Measurements from ENCODE around the gene MLXIPL.
"Not testable (repeated sequence)": the region's sequence is repeated elsewhere in the genome, so short reads cannot be mapped to it uniquely, and the experiment has no call there.

The MLXIPL gene

DNA sequence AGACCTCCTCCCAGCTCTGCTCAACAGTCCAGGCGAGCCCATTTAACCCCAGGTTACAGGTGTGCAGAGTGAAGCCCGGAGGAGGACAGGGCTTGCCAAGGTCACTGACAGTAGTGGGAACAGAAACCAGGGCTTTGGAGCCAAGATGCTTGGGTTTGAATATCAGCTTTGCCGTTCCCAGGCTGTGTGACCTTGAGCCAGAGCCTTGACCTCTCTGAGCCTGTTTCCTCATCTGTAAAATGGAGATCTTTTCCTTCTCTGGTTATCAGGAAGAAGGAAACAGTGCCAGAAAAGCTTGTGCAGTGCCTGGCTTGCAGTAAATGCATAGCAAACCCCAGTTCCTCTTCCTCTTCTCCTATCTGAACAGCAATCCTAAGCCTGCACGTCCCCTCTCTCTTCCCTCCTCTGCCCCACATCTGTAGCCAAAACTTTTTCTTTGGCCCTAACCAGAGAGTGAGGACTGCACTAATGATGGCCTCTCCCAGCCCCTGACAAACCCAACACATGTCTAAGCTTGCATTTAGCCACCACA lies 21.4 kb upstream of the MLXIPL start:
- DNase-seq, result no peak

DNA sequence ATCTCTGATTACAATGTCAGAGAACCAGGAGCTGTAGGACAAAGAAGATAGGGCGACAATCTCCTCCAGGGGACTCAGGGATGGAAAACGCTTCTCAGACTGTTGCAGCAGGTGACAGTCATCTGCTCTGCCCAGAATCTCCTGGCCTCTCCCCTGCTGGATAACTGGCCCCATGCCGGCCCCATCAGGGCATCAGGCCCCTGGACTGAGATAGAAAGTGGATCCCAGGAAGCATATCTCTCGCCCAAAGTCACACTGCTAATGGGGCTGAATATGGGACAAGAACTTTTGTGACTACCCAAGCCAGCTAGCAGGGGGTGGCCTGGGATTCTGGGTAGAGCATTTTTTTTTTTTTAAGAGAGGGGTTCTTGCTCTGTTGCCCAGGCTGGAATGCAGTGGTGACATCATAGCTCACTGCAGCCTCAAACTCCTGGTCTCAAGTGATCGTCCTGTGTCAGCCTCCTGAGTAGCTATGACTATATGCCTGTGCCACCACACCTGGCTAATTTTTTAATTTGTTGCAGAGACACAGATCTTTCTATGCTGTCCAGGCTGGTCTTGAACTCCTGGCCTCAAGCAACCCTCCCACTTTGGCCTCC lies 20.5 kb upstream of the MLXIPL start:
- no peak for DNase-seq

DNA sequence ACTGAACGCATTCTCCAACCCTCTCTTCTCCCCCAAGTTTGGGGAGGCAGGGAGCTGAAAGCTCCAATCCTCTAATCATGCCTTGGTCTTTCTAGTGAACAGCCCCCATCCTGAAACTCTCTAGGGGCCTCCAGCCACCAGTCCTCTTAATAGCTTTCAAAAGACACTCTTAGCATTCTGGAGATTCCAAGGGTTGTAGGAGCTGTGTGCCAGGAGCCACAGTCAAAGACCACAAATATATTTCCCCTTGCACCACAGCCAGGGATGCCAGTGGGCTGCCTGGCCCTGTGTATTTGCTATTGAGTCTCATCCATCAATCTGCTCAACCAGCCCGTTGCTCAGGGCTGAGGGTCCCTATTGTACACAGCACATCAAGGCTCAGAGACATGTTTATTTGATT lies 18.5 kb upstream of the MLXIPL start:
- no peak for DNase-seq

DNA sequence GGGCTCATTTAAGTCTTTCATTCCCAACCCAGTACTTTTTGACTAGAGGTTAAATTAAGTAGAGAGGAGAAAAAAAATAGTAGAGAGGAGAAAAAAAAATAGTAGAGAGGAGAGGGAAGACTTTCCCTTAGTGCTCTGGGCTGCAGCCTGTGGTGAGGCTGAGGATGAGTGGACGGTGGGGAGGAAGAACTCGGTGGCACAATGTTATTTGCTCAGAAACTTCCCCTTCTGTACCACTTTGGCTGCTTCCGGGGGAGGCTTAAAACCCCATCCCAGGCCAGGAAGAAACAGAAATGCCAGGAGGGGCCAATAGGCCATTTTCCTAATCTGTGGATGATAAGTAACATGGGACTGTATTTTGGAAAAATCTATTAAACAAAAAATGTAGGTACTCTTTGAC lies 14.6 kb upstream of the MLXIPL start:
- DNase-seq, result no peak

DNA sequence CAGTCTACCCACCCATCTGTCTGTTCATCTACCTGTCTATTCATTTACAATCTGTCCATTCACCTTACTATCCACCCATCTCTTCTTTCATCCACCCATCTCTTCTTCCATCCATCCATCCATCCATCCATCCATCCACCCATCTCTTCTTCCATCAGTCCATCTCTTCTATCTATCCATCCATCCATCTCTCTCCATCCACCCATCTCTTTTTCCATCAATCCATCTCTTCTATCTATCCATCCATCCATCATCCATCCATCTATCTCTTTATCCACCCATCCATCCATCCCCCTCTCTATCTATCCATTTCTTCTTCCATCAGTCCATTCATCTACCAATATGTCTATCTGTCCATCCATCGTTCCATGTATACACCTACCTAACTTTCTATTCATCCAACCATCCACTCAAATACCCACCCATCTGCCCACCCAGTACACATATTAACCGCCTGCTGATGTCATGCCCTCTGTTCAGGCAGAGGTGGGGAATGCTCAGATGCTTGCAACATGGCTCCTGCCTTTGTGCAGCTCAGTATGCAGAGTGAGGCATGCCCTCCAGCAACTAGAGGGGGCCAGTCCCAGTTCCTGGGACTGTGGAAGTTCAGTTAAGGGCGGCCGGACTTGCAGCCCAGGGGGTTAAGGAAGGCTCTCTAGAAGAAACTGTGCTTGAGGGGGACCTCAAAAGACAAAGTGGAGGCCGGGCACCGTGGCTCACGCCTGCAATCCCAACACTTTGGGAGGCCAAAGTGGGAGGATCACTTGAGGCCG lies 11.3 kb upstream of the MLXIPL start:
- DNase-seq, result no peak

DNA sequence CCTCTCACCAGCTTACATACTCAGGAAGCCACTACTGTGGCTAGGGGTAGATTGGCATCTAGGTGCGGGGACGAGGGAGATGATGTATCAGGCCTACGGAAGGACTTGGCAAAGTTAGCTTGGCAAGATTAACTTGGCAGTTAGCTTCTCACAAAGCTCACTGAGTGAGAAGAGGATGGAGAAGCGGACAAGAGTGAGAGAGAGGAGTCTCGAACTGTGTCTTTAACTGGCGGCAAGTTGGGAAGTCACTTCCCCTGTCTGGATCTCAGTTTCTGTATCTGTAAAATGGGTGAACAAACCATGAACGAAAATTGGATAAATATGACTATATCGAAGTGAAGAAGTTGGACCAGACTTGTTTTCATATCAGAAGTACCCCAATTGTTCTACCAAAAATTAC lies 9.5 kb upstream of the MLXIPL start:
- DNase-seq, result no peak

DNA sequence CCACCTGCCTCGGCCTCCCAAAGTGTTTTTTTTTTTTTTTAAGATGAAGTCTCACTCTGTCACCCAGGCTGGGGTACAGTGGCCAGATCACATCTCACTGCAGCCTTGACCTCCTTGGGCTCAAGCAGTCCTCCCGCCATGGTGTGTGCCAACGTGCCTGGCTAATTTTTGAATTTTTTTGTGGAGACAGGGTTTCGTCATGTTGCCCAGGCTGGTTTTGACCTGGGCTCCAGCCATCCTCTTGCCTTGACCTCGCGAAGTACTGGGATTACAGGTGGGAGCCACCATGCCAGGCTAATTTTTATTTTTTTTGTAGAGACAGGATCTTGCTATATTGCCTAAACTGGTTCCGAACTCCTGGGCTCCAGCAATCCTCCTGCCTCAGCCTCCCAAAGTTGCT lies 9.0 kb upstream of the MLXIPL start:
- no peak for DNase-seq

DNA sequence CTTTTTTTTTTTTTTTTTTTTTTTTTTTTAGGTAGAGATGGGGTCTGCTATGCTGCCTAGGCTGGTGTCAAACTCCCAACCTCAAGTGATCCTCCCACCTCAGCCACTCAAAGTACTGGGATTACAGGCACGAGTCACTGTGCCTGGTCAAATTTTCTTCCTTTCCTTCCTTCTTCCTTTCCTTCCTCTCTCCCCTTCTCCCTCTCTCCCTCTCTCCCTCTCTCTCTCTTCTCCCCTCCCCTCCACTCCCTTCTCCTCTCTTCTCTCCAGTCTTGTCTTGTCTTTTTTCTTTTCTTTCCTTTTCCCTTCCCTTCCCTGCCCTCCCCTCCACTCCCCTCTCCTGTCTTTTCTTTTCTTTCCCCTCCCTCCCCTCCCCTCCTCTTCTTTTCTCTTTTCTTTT lies 7.2 kb upstream of the MLXIPL start:
- DNase-seq, result no peak

DNA sequence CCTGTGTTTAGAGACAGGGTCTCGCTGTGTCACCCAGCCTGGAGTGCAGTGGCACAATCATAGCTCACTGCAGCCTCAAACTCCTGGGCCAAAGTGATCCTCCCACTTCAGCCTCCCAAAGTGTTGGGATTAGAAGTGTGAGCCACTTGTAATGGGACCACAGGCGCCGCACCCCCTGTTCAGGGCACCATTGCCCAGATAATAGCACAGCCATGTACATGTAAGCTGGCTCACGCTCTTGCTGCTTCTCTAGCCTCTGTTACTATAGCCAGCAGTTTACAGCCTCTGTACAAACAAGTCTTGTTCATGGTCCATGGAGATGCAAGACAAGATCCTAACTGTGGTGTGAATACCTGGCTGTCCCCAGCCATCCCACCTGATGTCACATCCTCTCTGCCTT lies 4.2 kb upstream of the MLXIPL start:
- DNase-seq, result no peak

DNA sequence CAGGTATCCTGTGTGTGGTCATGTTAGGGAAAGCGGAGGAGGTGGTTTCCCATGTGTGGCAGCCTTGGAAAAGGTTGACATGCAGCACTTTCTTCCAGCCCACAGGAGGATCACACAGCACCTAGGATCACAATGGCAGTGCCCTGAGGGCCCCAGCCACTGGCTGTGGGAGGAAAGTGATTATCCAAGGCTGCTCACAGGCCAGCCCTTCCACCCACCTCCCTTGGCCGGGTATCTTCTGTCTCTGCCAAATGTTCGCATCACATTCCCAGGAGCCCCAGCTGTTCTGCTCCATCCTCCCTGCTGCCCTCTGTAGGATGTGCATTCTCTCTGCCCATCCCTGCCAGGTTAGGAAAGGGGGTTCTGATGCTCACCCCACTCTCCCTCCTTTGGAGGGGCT lies 2.5 kb upstream of the MLXIPL start:
- no peak for DNase-seq

DNA sequence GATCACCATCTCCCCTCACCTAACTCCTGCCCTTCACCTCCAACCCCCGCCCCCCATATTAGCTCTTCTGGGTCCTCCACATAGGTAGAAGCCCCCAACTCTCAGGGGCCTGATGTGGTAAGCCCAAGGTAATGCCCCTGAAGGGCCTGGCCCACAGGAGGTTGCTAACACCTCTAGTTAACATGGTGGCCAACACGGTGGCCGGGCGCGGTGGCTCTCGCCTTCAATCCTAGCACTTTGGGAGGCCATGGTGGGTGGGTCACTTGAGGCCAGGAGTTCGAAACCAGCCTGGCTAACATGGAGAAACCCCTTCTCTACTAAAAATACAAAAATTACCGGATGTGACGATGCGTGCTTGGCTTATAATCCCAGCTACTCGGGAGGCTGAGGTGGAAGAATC lies 954 bp upstream of the MLXIPL start:
- DNase-seq, result no peak

DNA sequence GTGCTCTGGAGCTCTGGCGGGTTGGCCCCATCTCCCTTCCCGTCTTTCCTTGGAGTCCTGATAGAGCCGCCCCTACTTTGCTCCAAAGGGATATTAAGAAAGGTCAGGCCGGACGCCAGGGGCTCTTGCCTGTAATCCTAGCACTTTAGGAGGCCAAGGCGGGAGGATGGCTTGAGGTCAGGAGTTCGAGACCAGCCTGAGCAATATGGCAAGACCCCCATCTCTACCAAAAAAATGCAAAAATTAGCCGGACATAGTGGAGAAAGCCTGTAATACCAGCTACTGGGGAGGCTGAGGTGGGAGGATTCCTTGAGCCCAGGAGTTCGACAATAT lies 313 bp upstream of the MLXIPL start:
- DNase-seq, result no peak

DNA sequence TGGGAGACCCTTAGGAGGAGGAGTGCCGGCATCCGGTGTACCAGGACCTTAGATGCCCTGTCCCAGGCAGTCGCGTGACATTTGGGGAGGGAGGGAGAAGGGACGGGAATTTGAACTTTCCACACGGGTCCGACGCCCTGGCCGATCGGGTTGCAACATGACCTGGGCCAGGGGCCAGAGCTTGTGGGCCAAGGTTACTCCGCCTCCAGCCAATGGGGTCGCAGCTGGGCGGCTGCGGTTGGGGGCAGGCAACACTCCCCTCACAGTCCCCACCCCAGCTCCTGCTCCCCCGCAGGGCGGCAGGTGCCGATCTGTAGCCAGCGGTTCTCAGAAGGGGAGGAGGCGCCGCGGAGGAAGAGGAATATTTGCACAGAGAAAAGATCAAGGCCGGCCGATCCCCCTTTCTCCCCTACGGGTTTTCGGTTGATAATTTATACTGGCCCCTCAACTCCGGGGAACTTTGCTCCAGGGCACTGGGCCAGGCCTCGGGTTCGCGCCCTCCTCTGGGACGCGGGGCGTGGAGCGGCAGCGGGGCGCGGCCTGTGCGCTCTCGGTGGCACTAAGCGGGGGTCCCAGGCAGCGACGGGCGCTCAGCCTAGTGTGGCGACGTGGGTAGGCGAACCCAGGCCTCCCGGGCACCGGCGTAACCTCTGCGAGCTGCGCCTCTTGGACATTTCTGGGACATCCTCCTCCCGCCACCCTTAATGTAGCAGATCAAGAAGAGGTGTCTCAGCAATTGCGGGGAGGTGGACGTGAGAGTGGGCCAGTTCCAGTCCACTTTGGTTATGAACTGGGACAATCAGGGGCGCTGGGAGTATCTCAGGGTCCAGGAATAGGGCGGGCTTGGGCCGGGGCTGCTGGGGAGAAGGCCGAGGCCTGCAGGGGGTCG lies 1.2 kb downstream of the MLXIPL start:
- DNase-seq, result no peak

DNA sequence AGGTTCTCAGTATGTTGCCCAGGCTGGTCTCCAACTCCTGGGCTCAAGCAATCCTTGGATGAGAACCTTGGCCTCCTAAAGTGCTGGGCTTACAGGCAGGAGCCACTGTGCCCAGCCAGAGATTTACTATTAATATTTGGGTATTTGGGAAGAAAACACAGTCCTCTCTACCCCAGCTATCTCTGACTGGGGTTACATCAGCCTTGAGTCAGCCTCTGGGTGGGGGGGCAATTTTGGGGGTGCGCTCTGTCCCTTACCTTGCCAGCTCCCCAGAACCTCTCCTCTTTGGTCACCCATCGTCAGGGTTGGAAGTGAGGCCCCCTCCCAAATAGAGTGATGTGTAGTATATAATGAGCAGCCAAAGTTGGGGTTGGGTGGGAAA lies 1.8 kb downstream of the MLXIPL start:
- DNase-seq, result no peak

DNA sequence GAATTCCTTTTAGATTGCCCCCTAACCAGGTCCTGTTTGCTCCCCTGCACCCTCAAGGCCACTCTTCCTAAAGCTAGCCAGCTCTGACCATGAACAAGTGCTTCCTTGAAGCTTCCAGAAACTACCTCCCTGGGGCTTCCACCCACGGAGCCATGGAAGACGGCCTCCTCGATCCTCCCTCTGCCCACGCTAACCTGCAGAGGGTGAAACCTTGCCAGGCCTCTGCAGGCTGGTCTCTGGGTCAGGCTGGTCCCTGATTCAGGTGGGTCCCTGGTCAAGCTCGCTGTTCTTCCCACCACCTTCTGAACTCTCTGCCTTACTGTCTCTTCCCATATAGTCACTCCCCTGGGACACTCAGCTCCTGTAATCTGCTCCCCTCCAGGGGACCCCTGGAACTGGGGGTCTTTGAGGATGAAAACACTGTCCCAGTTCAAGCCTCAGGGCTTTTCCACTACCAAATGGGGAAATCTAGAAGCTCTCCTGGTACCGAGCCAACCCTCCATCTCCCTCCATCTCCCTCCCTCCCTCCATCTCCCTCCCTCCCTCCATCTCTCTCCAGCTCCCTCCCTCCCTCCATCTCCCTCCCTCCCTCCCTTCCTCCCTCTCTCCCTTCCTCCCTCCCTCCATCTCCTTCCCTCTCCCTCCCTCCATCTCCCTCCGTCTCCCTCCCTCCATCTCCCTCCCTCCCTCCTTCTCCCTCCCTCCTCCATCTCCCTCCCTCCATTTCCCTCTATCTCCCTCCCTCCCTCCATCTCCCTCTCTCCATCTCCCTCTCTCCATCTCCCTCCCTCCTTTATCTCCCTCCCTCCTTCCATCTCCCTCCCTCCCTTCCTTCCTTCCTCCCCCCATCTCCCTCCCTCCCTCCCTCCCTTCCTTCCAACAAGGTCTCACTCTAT lies 2.9 kb downstream of the MLXIPL start:
- no peak for DNase-seq

DNA sequence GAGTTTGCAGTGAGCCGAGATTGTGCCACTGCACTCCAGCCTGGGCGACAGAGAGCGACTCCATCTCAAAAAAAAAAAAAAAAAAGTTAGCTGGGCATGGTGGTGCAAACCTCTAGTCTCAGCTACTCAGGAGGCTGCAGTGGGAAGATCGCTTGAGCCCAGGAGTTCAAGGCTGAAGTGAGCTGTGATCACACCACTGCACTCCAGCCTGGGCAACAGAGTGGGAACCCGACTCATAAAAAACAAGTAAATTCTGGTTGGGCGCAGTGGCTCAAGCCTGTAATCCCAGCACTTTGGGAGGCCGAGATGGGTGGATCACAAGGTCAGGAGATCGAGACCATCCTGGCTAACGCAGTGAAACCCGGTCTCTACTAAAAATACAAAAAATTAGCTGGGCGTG lies 4.9 kb downstream of the MLXIPL start:
- not testable (repeated sequence) for DNase-seq

DNA sequence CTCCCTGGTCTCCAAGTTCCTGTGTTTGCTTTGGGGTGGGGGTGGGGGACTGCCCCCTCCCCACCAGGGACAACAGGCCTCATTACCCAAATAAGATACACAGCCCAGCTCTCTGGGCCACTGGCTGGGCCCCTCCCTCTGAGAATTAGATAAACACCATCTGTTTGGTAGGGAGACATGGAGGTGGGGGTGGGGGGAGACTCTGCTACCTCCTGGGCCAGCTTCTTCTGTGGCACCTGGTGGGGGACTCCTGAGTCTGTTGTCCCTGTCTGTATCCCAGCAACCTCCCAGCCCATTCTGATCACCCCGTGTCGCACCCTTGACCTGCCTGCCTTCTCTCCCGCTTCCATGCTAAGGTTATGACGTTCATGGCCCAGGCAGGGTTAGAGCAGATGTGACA lies 5.8 kb downstream of the MLXIPL start:
- no peak for DNase-seq

DNA sequence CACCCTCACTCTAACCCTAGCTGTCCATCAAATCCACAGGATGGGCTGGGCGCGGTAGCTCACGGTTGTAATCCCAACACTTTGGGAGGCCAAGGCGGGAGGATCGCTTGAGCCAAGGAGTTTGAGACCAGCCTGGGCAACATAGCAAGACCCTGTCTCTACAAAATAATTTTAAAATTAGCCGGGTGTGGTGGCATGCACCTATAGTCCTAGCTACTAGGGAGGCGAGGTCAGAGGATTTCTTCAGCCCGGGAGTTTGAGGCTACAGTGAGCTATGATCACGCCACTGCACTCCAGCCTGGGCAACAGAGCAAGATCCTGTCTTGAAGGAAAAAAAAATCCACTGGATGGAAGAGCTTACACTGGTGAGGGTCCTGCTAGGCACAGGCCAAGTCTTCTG lies 6.8 kb downstream of the MLXIPL start:
- not testable (repeated sequence) for DNase-seq

DNA sequence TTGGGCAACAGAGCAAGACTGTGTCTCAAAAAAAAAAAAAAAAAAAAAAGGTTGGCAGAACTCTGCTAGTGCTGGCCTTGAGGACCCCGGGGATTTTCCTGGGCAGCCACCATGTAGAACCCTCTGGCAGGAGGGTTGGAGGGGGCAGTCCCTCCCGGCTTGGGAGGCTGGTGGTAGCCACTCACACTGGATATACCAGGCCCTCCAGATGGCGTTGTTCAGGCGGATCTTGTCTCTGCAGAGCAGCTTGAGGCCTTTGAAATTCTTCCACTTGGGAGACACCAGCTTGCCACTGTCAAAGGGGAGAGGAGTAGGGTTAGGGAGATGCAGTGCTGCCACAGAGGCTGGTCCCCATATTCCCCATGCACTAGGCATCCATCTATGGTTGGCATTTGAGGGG lies 8.4 kb downstream of the MLXIPL start:
- no peak for DNase-seq

DNA sequence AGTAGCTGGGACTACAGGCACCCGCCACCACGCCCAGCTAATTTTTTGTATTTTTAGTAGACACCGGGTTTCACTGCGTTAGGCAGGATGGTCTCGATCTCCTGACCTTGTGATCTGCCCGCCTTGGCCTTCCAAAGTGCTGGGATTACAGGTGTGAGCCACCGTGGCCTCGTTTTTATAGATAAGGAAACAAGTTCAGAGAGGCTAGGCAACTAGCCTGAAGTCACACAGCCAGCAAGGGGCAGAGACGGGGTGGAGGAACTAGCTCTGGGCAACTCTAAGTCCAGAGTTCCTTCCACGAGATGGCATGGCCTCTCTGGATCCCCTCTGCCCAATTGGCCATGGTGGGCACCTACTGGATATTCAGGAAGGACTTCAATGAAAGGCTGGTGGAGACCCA lies 9.4 kb downstream of the MLXIPL start:
- DNase-seq, result not testable (repeated sequence)

DNA sequence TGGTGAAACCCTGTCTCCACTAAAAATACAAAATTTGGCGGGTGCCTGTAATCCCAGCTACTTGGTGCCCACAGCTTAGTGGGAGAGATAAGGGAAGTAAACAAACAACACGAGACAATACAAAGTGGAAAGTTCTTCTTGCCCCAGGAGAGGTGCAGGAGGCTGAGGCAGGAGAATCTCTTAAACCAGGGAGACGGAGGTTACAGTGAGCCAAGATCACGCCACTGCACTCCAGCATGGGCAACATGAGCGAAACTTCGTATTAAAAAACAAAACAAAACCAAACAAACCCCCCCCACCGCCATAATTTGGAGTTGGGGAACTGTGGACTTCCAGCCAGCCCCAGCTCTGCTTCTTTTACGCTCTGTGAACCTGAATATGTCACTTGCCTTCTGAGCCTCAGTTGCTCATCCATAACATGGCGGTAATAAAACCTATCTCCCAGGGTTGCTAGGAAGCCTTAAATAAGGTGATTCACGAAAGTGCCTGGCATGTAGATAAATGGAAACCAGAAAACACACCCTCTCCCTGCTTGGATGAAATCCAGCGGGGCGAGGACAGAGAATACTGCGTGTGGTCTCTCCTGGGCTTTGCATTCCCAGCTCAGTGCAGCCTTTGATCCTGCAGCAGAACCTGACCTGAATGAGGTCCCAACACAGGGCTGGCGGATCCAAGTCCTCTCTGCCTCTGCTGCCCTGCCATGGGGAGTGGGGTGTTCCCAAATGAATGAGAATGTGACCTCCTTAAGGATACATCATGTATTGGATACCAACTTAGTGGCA lies 10.2 kb downstream of the MLXIPL start:
- DNase-seq, result no peak

Data from stimulated activated CD4-positive, alpha-beta T cell treated with anti-CD3 and anti-CD28 coated beads, Interleukin-4, amount 100 ng/mL, for 24 hours (primary cell).